Uterus (tissue), 4 donors: ENCODE results near the gene ZNF772. TPM values are rescaled to one million over a fixed set of nuclear protein-coding genes. Genes with fewer than 3 reads are reported as not detected.

Experiments used
- DNase-seq, 2 donors: peaks; one replicate each; pipeline ENCODE4 v3.0.0-alpha.2; 2019 to 2020
- H3K27ac ChIP-seq, 2 donors: fragments of 200-600 bp; sonication (generic); 1 replicate in 1 of 2; 2 replicates in 1 of 2; pipeline ENCODE4 v1.5.1; 2016 to 2018
- H3K27me3 ChIP-seq, 2 donors: fragments of 200-600 bp; sonication (generic); one replicate each; pipeline ENCODE4 v1.5.1; 2018 to 2019; ENCODE audit warnings: control low read depth in 1 of 2
- H3K36me3 ChIP-seq, 2 donors: fragments of 200-600 bp; sonication (generic); one replicate each; pipeline ENCODE4 v1.5.1; 2019; ENCODE audit warnings: control low read depth in 1 of 2
- H3K4me1 ChIP-seq, 2 donors: fragments of 200-600 bp; sonication (generic); one replicate each; pipeline ENCODE4 v1.5.1; 2018 to 2019; ENCODE audit warnings: control low read depth in 1 of 2
- H3K4me3 ChIP-seq, 2 donors: fragments of 200-600 bp; sonication (generic); 1 replicate in 1 of 2; 2 replicates in 1 of 2; pipeline ENCODE4 v1.5.1; 2018 to 2019; ENCODE audit warnings: mild to moderate bottlenecking in 1 of 2
- H3K9me3 ChIP-seq, 2 donors: fragments of 200-600 bp; sonication (generic); one replicate each; pipeline ENCODE4 v1.5.1; 2019; ENCODE audit warnings: control low read depth in 1 of 2
- POLR2A ChIP-seq, 2 donors: fragments of 450-650 bp; IDR thresholded peaks; one replicate each; pipeline ENCODE4 v1.6.1; 2016; ENCODE audit warnings: antibody characterized with exemption in 2 of 2, mild to moderate bottlenecking in 1 of 2, moderate library complexity in 1 of 2
- intact Hi-C: fragments of 100-400 bp; cut with DNase I; formaldehyde crosslinking; loops from one replicate; pipeline ENCODE4 v1.15.1; 2023; ENCODE audit warnings: low total_unique reads
- total RNA-seq, 4 donors: library from RNA; depleted of rRNA in 3 of 4; stranded (reverse); fragments of >200 nt in 3 of 4; gene quantifications; one replicate each; pipeline versions ENCODE4 v1.1.0 to v1.2.4, GENCODE V29; 2014 to 2023
- TF ChIP-seq, protein P1 (sequence below), 4 experiments: fragments of 200-600 bp in 2 of 4; fragments of 450-650 bp in 2 of 4; sonication (generic) in 2 of 4; IDR thresholded peaks; one replicate each; pipeline ENCODE4 v1.5.1; 2016 to 2019; ENCODE audit warnings: antibody characterized with exemption in 4 of 4, mild to moderate bottlenecking in 2 of 4, moderate library complexity in 1 of 4
- donor health status: DM: yes; HTN: yes; CAD: no.

Gene ZNF772
- total RNA-seq, 4 donors from 2014 or later, result 7.2 to 48.0 (median 12.6) TPM

DNA sequence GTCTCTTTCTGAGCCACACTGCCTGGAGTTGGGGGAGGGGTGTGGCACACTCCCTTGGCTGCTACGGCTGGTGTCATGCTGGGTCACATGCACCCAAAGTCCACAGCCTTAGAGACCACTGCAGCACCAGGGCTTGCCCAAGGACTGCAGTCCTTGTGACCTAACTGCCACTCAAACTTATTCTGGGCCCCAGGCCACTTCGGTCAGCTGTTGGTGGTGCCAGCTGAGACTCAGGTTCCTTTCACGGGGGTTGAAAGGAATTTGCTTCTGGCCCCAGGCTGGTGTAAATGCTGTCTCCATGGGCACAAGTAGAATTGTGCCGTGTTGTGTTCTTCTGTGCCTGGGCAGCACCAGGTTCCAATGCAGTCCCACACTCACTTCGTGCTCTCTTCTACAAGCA lies 10.9 kb downstream of the ZNF772 start:
- Histone ChIP-seq H3K4me1 (no peaks in the 10 kb centered on the region), H3K27ac (no peak overlapping the region), H3K4me3 (no peak overlapping the region), H3K36me3 (no peaks in the 10 kb centered on the region), H3K9me3 (peaks cover 2 to 65% of the 10 kb centered on the region in 2 donors), H3K27me3 (no peaks in the 10 kb centered on the region)
- intact Hi-C loops, result no loop called here
- no peak for TF ChIP-seq POLR2A (IDR thresholded peaks at IDR 0.05)
- TF ChIP-seq, protein P1, sequence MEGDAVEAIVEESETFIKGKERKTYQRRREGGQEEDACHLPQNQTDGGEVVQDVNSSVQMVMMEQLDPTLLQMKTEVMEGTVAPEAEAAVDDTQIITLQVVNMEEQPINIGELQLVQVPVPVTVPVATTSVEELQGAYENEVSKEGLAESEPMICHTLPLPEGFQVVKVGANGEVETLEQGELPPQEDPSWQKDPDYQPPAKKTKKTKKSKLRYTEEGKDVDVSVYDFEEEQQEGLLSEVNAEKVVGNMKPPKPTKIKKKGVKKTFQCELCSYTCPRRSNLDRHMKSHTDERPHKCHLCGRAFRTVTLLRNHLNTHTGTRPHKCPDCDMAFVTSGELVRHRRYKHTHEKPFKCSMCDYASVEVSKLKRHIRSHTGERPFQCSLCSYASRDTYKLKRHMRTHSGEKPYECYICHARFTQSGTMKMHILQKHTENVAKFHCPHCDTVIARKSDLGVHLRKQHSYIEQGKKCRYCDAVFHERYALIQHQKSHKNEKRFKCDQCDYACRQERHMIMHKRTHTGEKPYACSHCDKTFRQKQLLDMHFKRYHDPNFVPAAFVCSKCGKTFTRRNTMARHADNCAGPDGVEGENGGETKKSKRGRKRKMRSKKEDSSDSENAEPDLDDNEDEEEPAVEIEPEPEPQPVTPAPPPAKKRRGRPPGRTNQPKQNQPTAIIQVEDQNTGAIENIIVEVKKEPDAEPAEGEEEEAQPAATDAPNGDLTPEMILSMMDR (IDR thresholded peaks at IDR 0.05), result no peak
- DNase-seq, result no peak

DNA sequence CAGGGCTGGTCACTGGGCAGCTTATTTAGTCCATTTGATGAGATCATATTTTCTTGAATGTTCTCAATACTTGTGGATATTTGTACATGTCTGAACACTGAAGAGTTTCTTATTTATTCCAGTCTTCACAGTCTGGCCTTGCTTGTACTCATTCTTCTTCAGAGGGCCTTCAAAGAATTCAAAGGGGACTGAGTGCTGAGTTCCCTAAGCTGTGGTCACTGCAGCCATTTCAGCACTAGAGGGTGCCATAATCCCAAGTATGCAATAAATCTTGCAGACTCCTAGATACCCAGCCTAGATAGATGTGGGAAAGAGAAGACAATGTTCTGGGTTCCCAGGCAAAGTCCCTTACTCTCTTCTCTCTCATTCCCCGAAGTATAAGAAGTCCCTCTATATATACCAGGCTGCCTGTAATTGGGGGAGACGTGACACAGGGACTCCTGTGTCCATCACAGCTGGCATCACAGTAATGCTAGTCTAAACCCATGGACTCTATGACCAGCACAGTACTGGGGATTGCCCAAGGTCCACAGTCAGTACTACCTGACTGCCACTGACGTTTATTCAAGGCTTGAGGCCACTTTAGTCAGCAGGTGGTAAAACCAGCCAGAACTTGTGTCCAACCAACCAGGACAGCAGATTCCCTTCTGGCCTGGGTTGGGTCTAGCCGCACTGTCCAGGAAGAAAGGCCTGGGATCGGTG lies 11.5 kb downstream of the ZNF772 start:
- H3K36me3 ChIP-seq, result no peaks in the 10 kb centered on the region
- no peaks in the 10 kb centered on the region for H3K27me3 ChIP-seq
- H3K27ac ChIP-seq, result no peak overlapping the region
- H3K9me3 ChIP-seq, result peaks cover 2 to 63% of the 10 kb centered on the region in 2 donors
- H3K4me1 ChIP-seq, result no peaks in the 10 kb centered on the region
- H3K4me3 ChIP-seq, result no peak overlapping the region
- intact Hi-C loops, result no loop called here
- no peak for DNase-seq
- TF ChIP-seq, protein P1 (IDR thresholded peaks at IDR 0.05), result no peak
- no peak for TF ChIP-seq POLR2A (IDR thresholded peaks at IDR 0.05)

DNA sequence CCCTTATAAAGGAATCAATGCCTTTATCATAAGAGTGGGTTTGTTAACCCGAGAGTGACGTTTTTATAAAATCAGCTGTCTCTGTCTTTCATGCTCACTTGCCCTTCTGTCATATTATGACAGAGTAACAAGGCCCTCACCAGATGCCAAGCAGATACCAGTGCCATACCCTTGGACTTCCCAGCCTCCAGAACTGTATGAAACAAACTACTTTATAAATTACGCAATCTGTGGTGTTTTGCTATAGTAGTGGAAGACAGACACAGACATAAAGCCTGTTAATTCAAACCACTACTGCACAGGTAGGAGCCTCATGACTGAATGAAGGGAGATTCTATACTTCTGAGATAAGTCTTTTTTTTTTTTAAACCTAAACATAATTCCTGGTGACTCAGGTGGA lies 25.1 kb downstream of the ZNF772 start:
- Histone ChIP-seq H3K4me1 (no peaks in the 10 kb centered on the region), H3K9me3 (peaks cover 0 to 46% of the 10 kb centered on the region in 2 donors), H3K27ac (no peak overlapping the region), H3K4me3 (no peak overlapping the region), H3K27me3 (no peaks in the 10 kb centered on the region), H3K36me3 (no peaks in the 10 kb centered on the region)
- intact Hi-C loops, result no loop called here
- DNase-seq, result no peak
- TF ChIP-seq, protein P1 (IDR thresholded peaks at IDR 0.05), result no peak
- no peak for TF ChIP-seq POLR2A (IDR thresholded peaks at IDR 0.05)

DNA sequence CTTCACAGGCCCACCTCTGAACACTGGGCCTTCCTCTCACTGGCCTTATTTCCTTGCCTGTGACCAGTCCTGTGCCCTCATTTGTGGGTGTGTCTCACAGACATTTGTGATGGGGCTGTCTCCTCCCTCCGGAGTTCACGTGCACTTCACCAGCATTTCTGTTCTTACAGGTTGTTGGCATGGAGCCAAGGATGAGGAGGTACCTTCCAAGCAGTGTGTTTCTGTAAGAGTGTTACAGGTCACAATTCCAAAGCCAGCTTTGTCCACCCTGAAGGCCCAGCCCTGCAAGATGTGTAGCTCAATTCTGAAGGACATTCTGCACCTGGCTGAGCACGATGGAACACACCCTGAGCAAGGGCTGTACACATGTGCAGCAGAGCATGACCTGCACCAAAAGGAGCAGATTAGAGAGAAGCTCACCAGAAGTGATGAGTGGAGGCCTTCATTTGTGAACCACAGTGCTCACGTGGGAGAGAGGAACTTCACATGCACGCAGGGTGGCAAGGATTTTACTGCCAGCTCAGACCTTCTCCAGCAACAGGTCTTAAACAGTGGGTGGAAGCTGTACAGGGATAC lies 34.2 kb downstream of the ZNF772 start:
- Histone ChIP-seq H3K36me3 (no peaks in the 10 kb centered on the region), H3K4me1 (no peaks in the 10 kb centered on the region), H3K4me3 (no peak overlapping the region), H3K27me3 (no peaks in the 10 kb centered on the region), H3K27ac (no peak overlapping the region), H3K9me3 (peaks cover 0 to 70% of the 10 kb centered on the region in 2 donors)
- no peak for TF ChIP-seq POLR2A (IDR thresholded peaks at IDR 0.05)
- TF ChIP-seq, protein P1 (IDR thresholded peaks at IDR 0.05), result no peak
- DNase-seq, result no peak
- intact Hi-C loops, result no loop called here

DNA sequence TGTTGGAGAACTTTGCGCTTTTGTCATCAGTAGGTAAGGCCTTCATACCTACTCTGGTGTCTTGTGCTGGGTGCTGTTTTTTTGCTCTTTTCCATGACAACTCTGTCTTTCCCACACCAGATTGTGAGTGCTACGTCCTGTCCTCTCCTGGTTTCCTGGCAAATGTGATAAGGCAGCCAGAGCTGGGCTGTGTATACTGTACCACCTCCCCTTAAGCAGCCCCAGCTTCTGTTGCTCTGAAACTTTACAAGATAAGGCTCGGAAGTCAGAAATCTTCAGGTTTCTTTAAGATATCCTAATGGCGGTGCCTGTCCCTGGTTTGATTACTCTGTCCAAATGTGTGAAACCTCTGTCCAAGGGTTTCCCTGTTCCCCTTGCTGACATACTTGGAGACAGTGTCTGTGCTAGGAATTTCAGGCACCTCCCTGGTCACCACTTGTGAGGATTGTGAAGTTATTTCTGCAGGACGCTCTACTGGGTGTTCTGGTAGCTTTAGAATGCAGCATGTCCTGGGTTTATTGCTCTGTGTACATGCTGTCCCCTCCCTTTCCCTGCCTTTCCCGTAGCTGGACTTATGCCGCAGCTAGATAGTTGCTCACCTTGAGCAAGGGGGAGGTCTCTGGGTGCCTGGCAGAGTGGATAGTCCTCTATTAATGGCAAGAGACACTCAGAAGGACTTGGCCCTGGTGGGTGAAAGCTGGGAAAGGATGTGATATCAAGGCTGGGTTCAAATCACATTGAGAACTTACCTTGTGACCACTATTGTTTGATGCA lies 35.2 kb downstream of the ZNF772 start:
- Histone ChIP-seq H3K27me3 (no peaks in the 10 kb centered on the region), H3K4me3 (no peak overlapping the region), H3K4me1 (no peaks in the 10 kb centered on the region), H3K27ac (no peak overlapping the region), H3K9me3 (peaks cover 0 to 68% of the 10 kb centered on the region in 2 donors), H3K36me3 (no peaks in the 10 kb centered on the region)
- intact Hi-C loops, result no loop called here
- TF ChIP-seq, protein P1 (IDR thresholded peaks at IDR 0.05), result no peak
- no peak for TF ChIP-seq POLR2A (IDR thresholded peaks at IDR 0.05)
- no peak for DNase-seq
